WTC11 (cell line): ENCODE results near the gene MYF6. TPM values are rescaled to one million over a fixed set of nuclear protein-coding genes. Genes with fewer than 3 reads are reported as not detected.

Experiments used
- ATAC-seq: fragments of 200-7000 bp; cut with Tn5 transposase; 2 replicates; pipeline ENCODE4 v1.10.0; 2021; ENCODE audit warnings: mild to moderate bottlenecking, moderate library complexity
- CTCF ChIA-PET: fragments of 300-600 bp; sonication (Branson Sonifier 250); formaldehyde crosslinking; loops from one replicate; lab custom pipeline; 2021; ENCODE audit warnings: antibody characterized with exemption; lab: Charles Lee
- POLR2A ChIA-PET: fragments of 350-600 bp; sonication (Branson Sonifier 250); formaldehyde crosslinking; loops from one replicate; lab custom pipeline; 2021; ENCODE audit warnings: antibody characterized with exemption; lab: Charles Lee
- DNase-seq: peaks from one replicate; pipeline ENCODE4 v3.0.0; 2021; ENCODE audit warnings: low spot score
- H3K27ac Mint-ChIP-seq: 2 replicates; pipeline ENCODE4 v1.8.0; 2021; ENCODE audit warnings: mixed read lengths
- H3K27me3 Mint-ChIP-seq: 2 replicates; pipeline ENCODE4 v1.8.0; 2021; ENCODE audit warnings: low read depth, mild to moderate bottlenecking, moderate library complexity, mixed read lengths
- H3K36me3 Mint-ChIP-seq: 2 replicates; pipeline ENCODE4 v1.8.0; 2021; ENCODE audit warnings: mixed read lengths
- H3K4me1 Mint-ChIP-seq: 2 replicates; pipeline ENCODE4 v1.8.0; 2022; ENCODE audit warnings: mixed read lengths
- H3K4me3 Mint-ChIP-seq: 2 replicates; pipeline ENCODE4 v1.8.0; 2021; ENCODE audit warnings: mild to moderate bottlenecking, moderate library complexity, mixed read lengths
- H3K9me3 Mint-ChIP-seq: 2 replicates; pipeline ENCODE4 v1.8.0; 2021; ENCODE audit warnings: mixed read lengths
- ATF2 ChIP-seq: sonication (generic); formaldehyde crosslinking; IDR thresholded peaks from 2 replicates; pipeline ENCODE4 v1.8.1; 2022; ENCODE audit warnings: low read depth, missing genetic modification reagents, borderline replicate concordance
- CREM ChIP-seq: sonication (generic); formaldehyde crosslinking; IDR thresholded peaks from 2 replicates; pipeline ENCODE4 v1.8.1; 2022; ENCODE audit warnings: mild to moderate bottlenecking, missing genetic modification reagents, moderate library complexity
- ELF4 ChIP-seq: sonication (generic); formaldehyde crosslinking; IDR thresholded peaks from 2 replicates; pipeline ENCODE4 v1.8.1; 2022; ENCODE audit warnings: low read depth, mild to moderate bottlenecking, moderate library complexity, missing genetic modification reagents
- FOXK1 ChIP-seq: sonication (generic); formaldehyde crosslinking; IDR thresholded peaks from 2 replicates; pipeline ENCODE4 v1.8.0; 2022; ENCODE audit warnings: mild to moderate bottlenecking, moderate library complexity, missing genetic modification reagents
- GTF2I ChIP-seq: fragments of 250-450 bp; sonication (Bioruptor Pico); conservative IDR thresholded peaks from 2 replicates; pipeline ENCODE4 v1.4.0; 2021; ENCODE audit warnings: mild to moderate bottlenecking
- HMGA2 ChIP-seq: fragments of 250-450 bp; sonication (Bioruptor Pico); IDR thresholded peaks from 2 replicates; pipeline ENCODE4 v1.4.0; 2021; ENCODE audit warnings: mild to moderate bottlenecking, moderate library complexity
- IRF2 ChIP-seq: sonication (generic); formaldehyde crosslinking; IDR thresholded peaks from 2 replicates; pipeline ENCODE4 v1.8.0; 2022; ENCODE audit warnings: low read depth, missing genetic modification reagents, borderline replicate concordance
- MAX ChIP-seq: sonication (generic); formaldehyde crosslinking; IDR thresholded peaks from 2 replicates; pipeline ENCODE4 v1.8.0; 2022; ENCODE audit warnings: mild to moderate bottlenecking, missing genetic modification reagents
- MYBL2 ChIP-seq: sonication (generic); formaldehyde crosslinking; IDR thresholded peaks from 2 replicates; pipeline ENCODE4 v1.8.1; 2023; ENCODE audit warnings: mild to moderate bottlenecking, moderate library complexity, missing genetic modification reagents
- NR1H2 ChIP-seq: sonication (generic); formaldehyde crosslinking; IDR thresholded peaks from 2 replicates; pipeline ENCODE4 v1.9.0; 2021; ENCODE audit warnings: mild to moderate bottlenecking, moderate library complexity, missing genetic modification reagents
- TCF7 ChIP-seq: sonication (generic); formaldehyde crosslinking; IDR thresholded peaks from 2 replicates; pipeline ENCODE4 v1.8.0; 2022; ENCODE audit warnings: mild to moderate bottlenecking, low read depth, missing genetic modification reagents, moderate library complexity
- TEAD1 ChIP-seq: sonication (generic); formaldehyde crosslinking; IDR thresholded peaks from 2 replicates; pipeline ENCODE4 v1.8.0; 2022; ENCODE audit warnings: mild to moderate bottlenecking, missing genetic modification reagents
- USF1 ChIP-seq: sonication (generic); formaldehyde crosslinking; IDR thresholded peaks from 2 replicates; pipeline ENCODE4 v1.8.0; 2022; ENCODE audit warnings: mild to moderate bottlenecking, missing genetic modification reagents
- ZMAT4 ChIP-seq: fragments of 250-450 bp; sonication (Bioruptor Pico); IDR thresholded peaks from 2 replicates; pipeline ENCODE4 v1.9.0; 2021; ENCODE audit warnings: mild to moderate bottlenecking
- ZNF416 ChIP-seq: fragments of 250-450 bp; sonication (Bioruptor Pico); IDR thresholded peaks from 2 replicates; pipeline ENCODE4 v1.9.0; 2021; ENCODE audit warnings: mild to moderate bottlenecking, inconsistent platforms
- total RNA-seq: library from RNA; stranded (reverse); gene quantifications from 3 replicates; pipeline ENCODE4 v1.2.3, GENCODE V29; 2021
- TF ChIP-seq, protein P1 (sequence below): sonication (generic); formaldehyde crosslinking; IDR thresholded peaks from 2 replicates; pipeline ENCODE4 v1.8.1; 2022; ENCODE audit warnings: missing genetic modification reagents, borderline replicate concordance
- TF ChIP-seq, protein P2 (sequence below): sonication (generic); formaldehyde crosslinking; IDR thresholded peaks from 2 replicates; pipeline ENCODE4 v1.8.1; 2022; ENCODE audit warnings: mild to moderate bottlenecking, missing genetic modification reagents, moderate library complexity, borderline replicate concordance
- TF ChIP-seq, protein P3 (sequence below): sonication (generic); formaldehyde crosslinking; IDR thresholded peaks from 2 replicates; pipeline ENCODE4 v1.8.0; 2023; ENCODE audit warnings: missing genetic modification reagents
- TF ChIP-seq, protein P4 (sequence below): sonication (generic); formaldehyde crosslinking; IDR thresholded peaks from 2 replicates; pipeline ENCODE4 v1.8.0; 2023; ENCODE audit warnings: missing genetic modification reagents, mild to moderate bottlenecking, borderline replicate concordance
- TF ChIP-seq, protein P5 (sequence below): sonication (generic); formaldehyde crosslinking; IDR thresholded peaks from 2 replicates; pipeline ENCODE4 v1.8.1; 2022; ENCODE audit warnings: low read depth, mild to moderate bottlenecking, moderate library complexity, missing genetic modification reagents, borderline replicate concordance

The MYF6 gene
- total RNA-seq, 1 experiment from 2014 or later: 0.15 TPM

DNA sequence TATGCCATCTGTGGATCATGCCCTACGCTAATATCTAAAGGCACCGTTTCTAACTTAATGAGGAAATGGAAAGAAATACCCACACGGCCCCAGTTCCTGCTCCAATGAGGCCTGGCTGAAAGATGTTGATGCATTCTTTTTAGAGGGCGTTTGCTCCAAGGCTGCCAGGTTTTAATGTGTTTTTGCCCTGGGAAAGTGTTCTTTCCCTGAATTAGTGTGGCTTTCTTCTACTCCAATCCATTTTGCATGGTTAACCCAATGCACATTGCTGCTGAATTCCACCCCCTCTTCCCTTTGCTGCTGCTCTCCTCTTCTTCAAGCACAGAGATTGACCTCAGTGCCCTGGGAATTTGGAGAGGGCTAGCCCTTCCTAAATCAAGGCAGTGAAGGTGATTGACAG, 10.4 kb downstream of the MYF6 start:
- peaks cover 55% of the 10 kb centered on the region for H3K27me3 Mint-ChIP-seq
- ChIA-PET POLR2A (no interaction called here), CTCF (no interaction called here)
- no peaks in the 10 kb centered on the region for H3K36me3 Mint-ChIP-seq
- H3K27ac Mint-ChIP-seq: no peak overlapping the region
- H3K4me1 Mint-ChIP-seq: peaks cover 39% of the 10 kb centered on the region
- no peak for DNase-seq
- H3K4me3 Mint-ChIP-seq: no peak overlapping the region
- no peaks in the 10 kb centered on the region for H3K9me3 Mint-ChIP-seq
- no peak for ATAC-seq
- TF ChIP-seq, protein P1, sequence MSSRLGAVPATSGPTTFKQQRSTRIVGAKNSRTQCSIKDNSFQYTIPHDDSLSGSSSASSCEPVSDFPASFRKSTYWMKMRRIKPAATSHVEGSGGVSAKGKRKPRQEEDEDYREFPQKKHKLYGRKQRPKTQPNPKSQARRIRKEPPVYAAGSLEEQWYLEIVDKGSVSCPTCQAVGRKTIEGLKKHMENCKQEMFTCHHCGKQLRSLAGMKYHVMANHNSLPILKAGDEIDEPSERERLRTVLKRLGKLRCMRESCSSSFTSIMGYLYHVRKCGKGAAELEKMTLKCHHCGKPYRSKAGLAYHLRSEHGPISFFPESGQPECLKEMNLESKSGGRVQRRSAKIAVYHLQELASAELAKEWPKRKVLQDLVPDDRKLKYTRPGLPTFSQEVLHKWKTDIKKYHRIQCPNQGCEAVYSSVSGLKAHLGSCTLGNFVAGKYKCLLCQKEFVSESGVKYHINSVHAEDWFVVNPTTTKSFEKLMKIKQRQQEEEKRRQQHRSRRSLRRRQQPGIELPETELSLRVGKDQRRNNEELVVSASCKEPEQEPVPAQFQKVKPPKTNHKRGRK (CRISPR knock-in tag): no peak
- TF ChIP-seq USF1 (no peak), MYBL2 (no peak), ZMAT4 (CRISPR knock-in tag) (no peak), GTF2I (CRISPR knock-in tag) (no peak), ATF2 (CRISPR knock-in tag) (no peak), TEAD1 (CRISPR knock-in tag) (no peak), TCF7 (CRISPR knock-in tag) (no peak), IRF2 (no peak), HMGA2 (CRISPR knock-in tag) (no peak), ELF4 (CRISPR knock-in tag) (no peak), MAX (no peak)
- TF ChIP-seq, protein P2, sequence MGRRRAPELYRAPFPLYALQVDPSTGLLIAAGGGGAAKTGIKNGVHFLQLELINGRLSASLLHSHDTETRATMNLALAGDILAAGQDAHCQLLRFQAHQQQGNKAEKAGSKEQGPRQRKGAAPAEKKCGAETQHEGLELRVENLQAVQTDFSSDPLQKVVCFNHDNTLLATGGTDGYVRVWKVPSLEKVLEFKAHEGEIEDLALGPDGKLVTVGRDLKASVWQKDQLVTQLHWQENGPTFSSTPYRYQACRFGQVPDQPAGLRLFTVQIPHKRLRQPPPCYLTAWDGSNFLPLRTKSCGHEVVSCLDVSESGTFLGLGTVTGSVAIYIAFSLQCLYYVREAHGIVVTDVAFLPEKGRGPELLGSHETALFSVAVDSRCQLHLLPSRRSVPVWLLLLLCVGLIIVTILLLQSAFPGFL (CRISPR knock-in tag): no peak

- ChIA-PET POLR2A (no interaction called here), CTCF (no interaction called here)
- TF ChIP-seq, protein P3, sequence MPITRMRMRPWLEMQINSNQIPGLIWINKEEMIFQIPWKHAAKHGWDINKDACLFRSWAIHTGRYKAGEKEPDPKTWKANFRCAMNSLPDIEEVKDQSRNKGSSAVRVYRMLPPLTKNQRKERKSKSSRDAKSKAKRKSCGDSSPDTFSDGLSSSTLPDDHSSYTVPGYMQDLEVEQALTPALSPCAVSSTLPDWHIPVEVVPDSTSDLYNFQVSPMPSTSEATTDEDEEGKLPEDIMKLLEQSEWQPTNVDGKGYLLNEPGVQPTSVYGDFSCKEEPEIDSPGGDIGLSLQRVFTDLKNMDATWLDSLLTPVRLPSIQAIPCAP (CRISPR knock-in tag): no peak
- TF ChIP-seq FOXK1 (CRISPR knock-in tag) (no peak), ZNF416 (CRISPR knock-in tag) (no peak), CREM (CRISPR knock-in tag) (no peak)
- ATAC-seq (no peak), DNase-seq (no peak)
- Mint-ChIP-seq H3K4me3 (no peak overlapping the region), H3K36me3 (no peaks in the 10 kb centered on the region), H3K27ac (no peak overlapping the region), H3K4me1 (peaks cover 14% of the 10 kb centered on the region), H3K27me3 (peaks cover 29% of the 10 kb centered on the region), H3K9me3 (no peaks in the 10 kb centered on the region)
These were observed 13.1 kb downstream of the MYF6 start for GRCh38 chr12:80720516-80720915.

DNA sequence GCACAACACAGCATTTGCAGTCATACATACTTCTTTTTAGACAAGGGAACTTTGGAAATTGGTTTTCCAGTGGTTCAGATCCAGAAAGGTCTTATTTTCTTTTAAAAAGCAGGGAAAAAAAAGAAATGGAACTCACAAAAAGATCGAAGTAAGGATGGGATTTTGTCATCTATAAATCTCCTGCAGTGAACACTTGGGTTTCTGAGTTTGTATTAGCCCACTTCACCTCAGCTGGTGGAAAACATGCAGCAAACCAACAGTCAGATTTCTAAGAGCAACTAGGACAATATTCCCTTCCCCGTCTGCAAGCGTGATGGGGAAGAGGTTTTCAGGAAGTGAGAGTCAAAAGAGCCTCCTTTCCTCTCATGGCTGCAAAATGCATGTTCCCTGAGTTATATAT, 13.9 kb downstream of the MYF6 start:
- ChIA-PET POLR2A (no interaction called here), CTCF (no interaction called here)
- H3K27me3 Mint-ChIP-seq: peaks cover 21% of the 10 kb centered on the region
- no peak for DNase-seq
- no peak overlapping the region for H3K4me3 Mint-ChIP-seq
- H3K4me1 Mint-ChIP-seq: peaks cover 6% of the 10 kb centered on the region
- ATAC-seq: no peak
- no peaks in the 10 kb centered on the region for H3K36me3 Mint-ChIP-seq
- H3K27ac Mint-ChIP-seq: no peak overlapping the region
- no peaks in the 10 kb centered on the region for H3K9me3 Mint-ChIP-seq
- TF ChIP-seq, protein P4, sequence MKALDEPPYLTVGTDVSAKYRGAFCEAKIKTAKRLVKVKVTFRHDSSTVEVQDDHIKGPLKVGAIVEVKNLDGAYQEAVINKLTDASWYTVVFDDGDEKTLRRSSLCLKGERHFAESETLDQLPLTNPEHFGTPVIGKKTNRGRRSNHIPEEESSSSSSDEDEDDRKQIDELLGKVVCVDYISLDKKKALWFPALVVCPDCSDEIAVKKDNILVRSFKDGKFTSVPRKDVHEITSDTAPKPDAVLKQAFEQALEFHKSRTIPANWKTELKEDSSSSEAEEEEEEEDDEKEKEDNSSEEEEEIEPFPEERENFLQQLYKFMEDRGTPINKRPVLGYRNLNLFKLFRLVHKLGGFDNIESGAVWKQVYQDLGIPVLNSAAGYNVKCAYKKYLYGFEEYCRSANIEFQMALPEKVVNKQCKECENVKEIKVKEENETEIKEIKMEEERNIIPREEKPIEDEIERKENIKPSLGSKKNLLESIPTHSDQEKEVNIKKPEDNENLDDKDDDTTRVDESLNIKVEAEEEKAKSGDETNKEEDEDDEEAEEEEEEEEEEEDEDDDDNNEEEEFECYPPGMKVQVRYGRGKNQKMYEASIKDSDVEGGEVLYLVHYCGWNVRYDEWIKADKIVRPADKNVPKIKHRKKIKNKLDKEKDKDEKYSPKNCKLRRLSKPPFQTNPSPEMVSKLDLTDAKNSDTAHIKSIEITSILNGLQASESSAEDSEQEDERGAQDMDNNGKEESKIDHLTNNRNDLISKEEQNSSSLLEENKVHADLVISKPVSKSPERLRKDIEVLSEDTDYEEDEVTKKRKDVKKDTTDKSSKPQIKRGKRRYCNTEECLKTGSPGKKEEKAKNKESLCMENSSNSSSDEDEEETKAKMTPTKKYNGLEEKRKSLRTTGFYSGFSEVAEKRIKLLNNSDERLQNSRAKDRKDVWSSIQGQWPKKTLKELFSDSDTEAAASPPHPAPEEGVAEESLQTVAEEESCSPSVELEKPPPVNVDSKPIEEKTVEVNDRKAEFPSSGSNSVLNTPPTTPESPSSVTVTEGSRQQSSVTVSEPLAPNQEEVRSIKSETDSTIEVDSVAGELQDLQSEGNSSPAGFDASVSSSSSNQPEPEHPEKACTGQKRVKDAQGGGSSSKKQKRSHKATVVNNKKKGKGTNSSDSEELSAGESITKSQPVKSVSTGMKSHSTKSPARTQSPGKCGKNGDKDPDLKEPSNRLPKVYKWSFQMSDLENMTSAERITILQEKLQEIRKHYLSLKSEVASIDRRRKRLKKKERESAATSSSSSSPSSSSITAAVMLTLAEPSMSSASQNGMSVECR (CRISPR knock-in tag): no peak
- no peak for TF ChIP-seq NR1H2 (CRISPR knock-in tag)
- TF ChIP-seq, protein P5, sequence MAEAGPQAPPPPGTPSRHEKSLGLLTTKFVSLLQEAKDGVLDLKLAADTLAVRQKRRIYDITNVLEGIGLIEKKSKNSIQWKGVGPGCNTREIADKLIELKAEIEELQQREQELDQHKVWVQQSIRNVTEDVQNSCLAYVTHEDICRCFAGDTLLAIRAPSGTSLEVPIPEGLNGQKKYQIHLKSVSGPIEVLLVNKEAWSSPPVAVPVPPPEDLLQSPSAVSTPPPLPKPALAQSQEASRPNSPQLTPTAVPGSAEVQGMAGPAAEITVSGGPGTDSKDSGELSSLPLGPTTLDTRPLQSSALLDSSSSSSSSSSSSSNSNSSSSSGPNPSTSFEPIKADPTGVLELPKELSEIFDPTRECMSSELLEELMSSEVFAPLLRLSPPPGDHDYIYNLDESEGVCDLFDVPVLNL (CRISPR knock-in tag): no peak
